Renal pelvis (tissue), 12 donors: ENCODE data around the gene EXD1. TPM values are rescaled to one million over a fixed set of nuclear protein-coding genes. Genes with fewer than 3 reads are reported as not detected.
"Not testable (repeated sequence)": the region's sequence is repeated elsewhere in the genome, so short reads cannot be mapped to it uniquely, and the experiment has no call there.

Experiments used
- DNase-seq: peaks from one replicate; pipeline ENCODE4 v3.0.0-alpha.2; 2013
- long read RNA-seq, 16 experiments: transcript quantifications; one replicate each; lab custom pipeline, GENCODE V29; 2026
- polyA plus RNA-seq, 3 donors: library from polyadenylated mRNA; unstranded; fragments of 120-200 nt; gene quantifications; one replicate each; pipeline ENCODE4 v1.2.1, GENCODE V29; 2013; ENCODE audit not compliant: insufficient read length in 3 of 3

The EXD1 gene
- not detected for polyA plus RNA-seq
- long read RNA-seq, donor 1 = 0 reads
- long read RNA-seq, donor 2, partial matches to known transcripts = 0 of 12 reads
- long read RNA-seq, donor 2, other reads (novel, unspliced or antisense) = 12 of 12 reads
- long read RNA-seq, donor 3 = 0 reads
- long read RNA-seq, donor 4 = 0 reads
- long read RNA-seq, donor 5 = 0 reads
- long read RNA-seq, donor 6, partial matches to known transcripts = 118 of 126 reads
- long read RNA-seq, donor 6, other reads (novel, unspliced or antisense) = 8 of 126 reads
- long read RNA-seq, donor 7, partial matches to known transcripts = 0 of 19 reads
- long read RNA-seq, donor 7, other reads (novel, unspliced or antisense) = 19 of 19 reads
- long read RNA-seq, donor 8 = 0 reads
- long read RNA-seq, donor 9 = 0 reads
- long read RNA-seq, donor 10 = 0 reads
- long read RNA-seq, donor 11 = 0 reads
- long read RNA-seq, donor 12, partial matches to known transcripts = 120 of 155 reads
- long read RNA-seq, donor 12, other reads (novel, unspliced or antisense) = 35 of 155 reads
- long read RNA-seq, donor 13 = 0 reads
- long read RNA-seq, donor 14 = 0 reads
- long read RNA-seq, donor 15 = 0 reads
- long read RNA-seq, donor 16 = 0 reads

- peak; percentile 96 for DNase-seq
Measured at GRCh38 chr15:41230650-41231421, at the start of gene EXD1, which contains the start of gene CHP1. TSS of gene EXD1 (minus strand) at chr15:41230757. CDS start at chr15:41226575, 4,182 bp downstream. TSS of gene CHP1 (plus strand) at chr15:41231268. CDS start at chr15:41231383, 115 bp downstream.

GRCh38 chr15:41279535-41280283 lies 49.2 kb upstream of the EXD1 start:
- no peak for DNase-seq

GRCh38 chr15:41278319-41278718 lies 47.8 kb upstream of the EXD1 start:
- no peak for DNase-seq

- no peak for DNase-seq
Measured at GRCh38 chr15:41276831-41277230, 46.3 kb upstream of the EXD1 start.

- DNase-seq = no peak
Measured at GRCh38 chr15:41269887-41270286, 39.3 kb upstream of the EXD1 start.

GRCh38 chr15:41263891-41264351 lies 33.4 kb upstream of the EXD1 start:
- DNase-seq = no peak

GRCh38 chr15:41262571-41262970 lies 32.0 kb upstream of the EXD1 start:
- DNase-seq = no peak

- DNase-seq = not testable (repeated sequence)
Measured at GRCh38 chr15:41260924-41261323, 30.4 kb upstream of the EXD1 start.

GRCh38 chr15:41259546-41260189 lies 29.1 kb upstream of the EXD1 start:
- DNase-seq = no peak

GRCh38 chr15:41258750-41259471 lies 28.4 kb upstream of the EXD1 start:
- DNase-seq = no peak

- DNase-seq = peak; percentile 7
Measured at GRCh38 chr15:41256577-41257038, 26.1 kb upstream of the EXD1 start.

GRCh38 chr15:41256103-41256502 lies 25.5 kb upstream of the EXD1 start:
- no peak for DNase-seq

GRCh38 chr15:41254560-41254959 lies 24.0 kb upstream of the EXD1 start:
- no peak for DNase-seq

- no peak for DNase-seq
Measured at GRCh38 chr15:41251411-41251810, 20.9 kb upstream of the EXD1 start.

- not testable (repeated sequence) for DNase-seq
Measured at GRCh38 chr15:41250745-41251144, 20.2 kb upstream of the EXD1 start.

GRCh38 chr15:41241221-41241964 lies 10.8 kb upstream of the EXD1 start:
- DNase-seq = peak; percentile 46

GRCh38 chr15:41238100-41238499 lies 7.5 kb upstream of the EXD1 start:
- DNase-seq = no peak

GRCh38 chr15:41235929-41236328 lies 5.4 kb upstream of the EXD1 start:
- no peak for DNase-seq

GRCh38 chr15:41235228-41235627 lies 4.7 kb upstream of the EXD1 start:
- not testable (repeated sequence) for DNase-seq
